GM23248 (cell line): Measurements from ENCODE around the gene MTCL1. TPM values are rescaled to one million over a fixed set of nuclear protein-coding genes. Genes with fewer than 3 reads are reported as not detected.

ENCODE experiments used
- DNase-seq: peaks from one replicate; pipeline ENCODE4 v3.0.0-alpha.2; 2015
- H2AFZ ChIP-seq: fragments of 200-600 bp; sonication (generic); 2 replicates; pipeline ENCODE4 v1.6.1; 2016; ENCODE audit warnings: antibody characterized with exemption
- H3F3A ChIP-seq: fragments of 200-600 bp; sonication (generic); 2 replicates; pipeline ENCODE4 v1.6.1; 2016; ENCODE audit warnings: mild to moderate bottlenecking, antibody characterized with exemption, mixed run types; ENCODE audit not compliant: insufficient read depth
- H3K27ac ChIP-seq: fragments of 200-600 bp; sonication (generic); 2 replicates; pipeline ENCODE4 v1.5.1; 2016; ENCODE audit warnings: mild to moderate bottlenecking
- H3K27me3 ChIP-seq: fragments of 200-600 bp; sonication (generic); replicated peaks from 2 replicates; pipeline ENCODE4 v1.6.1; 2016; ENCODE audit warnings: mild to moderate bottlenecking; ENCODE audit not compliant: insufficient read depth
- H3K36me3 ChIP-seq: fragments of 200-600 bp; sonication (generic); 2 replicates; pipeline ENCODE4 v1.6.1; 2016; ENCODE audit warnings: low read depth, mild to moderate bottlenecking
- H3K4me1 ChIP-seq: fragments of 200-600 bp; sonication (generic); 2 replicates; pipeline ENCODE4 v1.6.1; 2016; ENCODE audit warnings: mild to moderate bottlenecking; ENCODE audit not compliant: insufficient read depth
- H3K4me2 ChIP-seq: fragments of 200-600 bp; sonication (generic); one replicate; pipeline ENCODE4 v1.6.1; 2016; ENCODE audit warnings: mild to moderate bottlenecking; ENCODE audit not compliant: unreplicated experiment
- H3K4me3 ChIP-seq: fragments of 200-600 bp; sonication (generic); 2 replicates; pipeline ENCODE4 v1.5.1; 2016; ENCODE audit warnings: mild to moderate bottlenecking
- H3K79me2 ChIP-seq: fragments of 200-600 bp; sonication (generic); 2 replicates; pipeline ENCODE4 v1.6.1; 2016; ENCODE audit warnings: mild to moderate bottlenecking; ENCODE audit not compliant: insufficient read depth
- H3K9ac ChIP-seq: fragments of 200-600 bp; sonication (generic); 2 replicates; pipeline ENCODE4 v1.6.1; 2016; ENCODE audit warnings: mild to moderate bottlenecking
- H3K9me2 ChIP-seq: fragments of 200-600 bp; sonication (generic); 2 replicates; pipeline ENCODE4 v1.6.1; 2016; ENCODE audit warnings: mixed run types, mild to moderate bottlenecking, moderate library complexity; ENCODE audit not compliant: insufficient read depth
- H3K9me3 ChIP-seq: fragments of 200-600 bp; sonication (generic); one replicate; pipeline ENCODE4 v1.6.1; 2017; ENCODE audit warnings: low read depth
- H4K20me1 ChIP-seq: fragments of 200-600 bp; sonication (generic); 2 replicates; pipeline ENCODE4 v1.6.0; 2016; ENCODE audit not compliant: insufficient read depth
- EZH2 ChIP-seq: fragments of 200-600 bp; sonication (generic); IDR thresholded peaks from 2 replicates; pipeline ENCODE4 v1.6.1; 2018; ENCODE audit warnings: antibody characterized with exemption, mild to moderate bottlenecking; ENCODE audit not compliant: insufficient read depth, poor library complexity, severe bottlenecking
- EZH2phosphoT487 ChIP-seq: fragments of 200-600 bp; sonication (generic); IDR thresholded peaks from 2 replicates; pipeline ENCODE4 v1.6.1; 2018; ENCODE audit warnings: antibody characterized with exemption, moderate library complexity, mild to moderate bottlenecking, low read depth; ENCODE audit not compliant: insufficient read depth
- WGBS, 2 experiments: methylation state at CpG; one replicate each; pipeline ENCODE4 v1.1.6; 2015 to 2017; ENCODE audit warnings: low lambda C conversion rate in 2 of 2, low coverage in 1 of 2; ENCODE audit errors: missing lambda C conversion rate in 2 of 2; 5-methylcytosine and 5-hydroxymethylcytosine counted together
- in situ Hi-C: fragments of 300-500 bp; cut with MboI; formaldehyde crosslinking; loops from 2 replicates; pipeline ENCODE4 v1.15.0; 2020
- polyA plus RNA-seq: library from polyadenylated mRNA; unstranded; fragments of >200 nt; fragmentation: Nextera tagmentation; extraction: Ambion mirVana; gene quantifications from 2 replicates; pipeline ENCODE4 v1.2.1, GENCODE V29; 2016
- total RNA-seq: library from RNA; depleted of rRNA; stranded (reverse); fragments of >200 nt; shearing (Covaris generic); gene quantifications from 2 replicates; pipeline ENCODE4 v1.2.3, GENCODE V29; 2014

The MTCL1 gene
- total and polyA plus RNA-seq, 2 experiments from 2014 or later = 10.3 to 36.9 TPM

DNA sequence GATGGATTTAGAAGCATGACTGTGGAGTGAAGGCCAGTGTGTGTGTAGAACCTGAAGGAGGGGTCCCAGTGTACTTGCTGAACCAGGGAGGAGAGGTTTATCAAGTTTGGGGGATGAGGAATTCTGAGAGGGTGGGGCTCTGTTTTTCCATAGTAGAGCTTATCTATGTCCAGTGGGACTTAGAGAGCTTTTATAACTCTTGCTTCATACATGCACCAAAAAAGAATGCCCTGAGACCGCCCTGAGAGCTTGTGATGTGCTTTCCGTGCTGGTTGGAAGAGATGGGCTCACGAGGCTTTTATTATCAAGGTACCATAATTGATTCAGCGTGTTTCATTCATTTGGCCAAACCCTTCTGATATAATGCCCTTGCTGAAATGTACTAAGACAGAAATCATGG lies 100.2 kb downstream of the MTCL1 start:
- Histone ChIP-seq H3F3A (peaks cover 17% of the 10 kb centered on the region), H3K27me3 (no peaks in the 10 kb centered on the region), H3K36me3 (peaks cover 14% of the 10 kb centered on the region), H2AFZ (no peak overlapping the region), H3K9ac (no peak overlapping the region), H4K20me1 (no peaks in the 10 kb centered on the region), H3K27ac (no peak overlapping the region), H3K4me1 (peaks cover 22% of the 10 kb centered on the region), H3K9me3 (no peaks in the 10 kb centered on the region), H3K79me2 (0 out of 2 replicates have a peak, but pooled peaks cover 9% of the 10 kb centered on the region), H3K4me2 (no peak overlapping the region), H3K4me3 (no peak overlapping the region), H3K9me2 (no peaks in the 10 kb centered on the region)
- no peak for DNase-seq
- no peak for TF ChIP-seq EZH2
- no peak for TF ChIP-seq EZH2phosphoT487
- WGBS, 2 experiments = 76 to 80% methylated on average over 4 of the region's 4 CpGs
- in situ Hi-C loops = no loop called here

DNA sequence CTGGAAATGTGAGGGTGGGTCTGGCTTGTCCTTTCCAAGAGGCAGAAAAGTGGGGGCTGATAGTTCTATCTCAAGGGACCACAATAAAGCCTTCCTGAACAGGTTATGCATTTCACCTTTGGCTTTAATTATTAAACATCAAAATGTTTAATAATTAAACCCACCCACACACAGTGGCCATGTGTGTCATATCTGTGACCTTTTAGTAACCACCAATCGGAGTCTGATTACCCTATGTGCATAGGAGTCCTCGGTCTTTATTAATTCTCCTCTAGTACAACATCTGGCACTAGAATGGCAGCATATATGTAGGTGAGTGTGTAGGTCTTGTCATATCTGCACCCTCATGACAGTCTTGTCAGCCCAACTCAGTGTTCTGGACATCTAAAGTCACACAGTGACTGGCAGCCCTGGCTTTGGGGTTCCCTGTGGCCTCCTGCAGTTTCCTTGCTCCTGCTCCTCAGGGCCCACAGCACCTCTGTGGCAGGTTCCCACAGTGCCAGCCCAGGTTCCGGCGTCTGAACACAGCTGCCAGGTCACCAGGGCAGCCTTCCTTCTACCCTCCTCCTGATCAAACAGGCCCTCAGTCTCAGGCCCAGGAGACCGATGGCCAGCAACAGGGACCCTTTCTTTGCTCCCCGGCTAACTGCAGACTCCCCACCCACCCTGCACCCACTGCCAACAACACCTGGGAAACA lies 100.9 kb downstream of the MTCL1 start:
- in situ Hi-C loops = no loop called here
- no peak for DNase-seq
- TF ChIP-seq EZH2phosphoT487 (no peak), EZH2 (no peak)

DNA sequence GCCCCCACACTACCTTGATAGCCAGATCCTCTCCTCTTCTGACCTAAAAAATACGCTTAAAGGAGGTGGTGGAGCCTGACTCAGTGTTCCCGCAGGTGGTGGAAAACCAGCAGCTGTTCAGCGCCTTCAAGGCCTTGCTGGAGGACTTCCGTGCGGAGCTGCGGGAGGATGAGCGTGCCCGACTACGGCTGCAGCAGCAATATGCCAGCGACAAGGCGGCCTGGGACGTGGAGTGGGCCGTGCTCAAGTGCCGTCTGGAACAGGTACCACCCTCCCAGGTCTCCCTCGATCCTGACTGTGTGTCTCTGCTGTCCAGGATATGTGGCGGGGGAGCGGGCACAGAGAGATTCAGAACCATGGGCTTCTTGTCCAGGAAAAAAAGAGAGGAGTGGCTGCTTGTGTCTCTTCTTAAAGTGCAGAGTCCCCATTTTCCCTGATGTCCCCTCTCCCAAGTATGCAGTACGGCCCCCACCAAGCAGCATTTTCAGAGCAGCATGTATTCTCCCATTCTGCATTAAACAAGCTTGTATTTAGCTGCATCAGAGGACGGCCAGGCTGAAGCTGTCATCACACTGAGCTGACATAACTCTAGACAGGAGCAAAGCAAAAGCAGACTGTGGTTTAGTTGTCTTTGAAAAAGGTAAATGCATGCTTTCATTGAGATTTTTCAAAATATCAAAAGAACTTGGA lies 101.6 kb downstream of the MTCL1 start:
- Histone ChIP-seq H3K9me2 (no peaks in the 10 kb centered on the region), H3K9ac (no peak overlapping the region), H3K27me3 (no peaks in the 10 kb centered on the region), H3K79me2 (0 out of 2 replicates have a peak, but pooled peaks cover 9% of the 10 kb centered on the region), H2AFZ (no peak overlapping the region), H3K4me2 (no peak overlapping the region), H4K20me1 (no peaks in the 10 kb centered on the region), H3K4me3 (no peak overlapping the region), H3K36me3 (peaks cover 25% of the 10 kb centered on the region), H3K27ac (no peak overlapping the region), H3K4me1 (peaks cover 9% of the 10 kb centered on the region), H3F3A (peaks cover 17% of the 10 kb centered on the region; the same call in 1 of the 2 replicates), H3K9me3 (no peaks in the 10 kb centered on the region)
- WGBS, 2 experiments = 95% methylated on average over 19 of the region's 19 CpGs
- no peak for DNase-seq
- in situ Hi-C loops = no loop called here
- TF ChIP-seq EZH2phosphoT487 (no peak), EZH2 (no peak)

More for the DNA sequence above, 100.9 kb downstream of the MTCL1 start:
- Histone ChIP-seq H3K9me2 (no peaks in the 10 kb centered on the region), H3K79me2 (0 out of 2 replicates have a peak, but pooled peaks cover 9% of the 10 kb centered on the region), H3K9ac (no peak overlapping the region), H3K9me3 (no peaks in the 10 kb centered on the region), H3K4me2 (no peak overlapping the region), H3K27ac (no peak overlapping the region), H3F3A (peaks cover 19% of the 10 kb centered on the region), H3K27me3 (no peaks in the 10 kb centered on the region), H3K4me1 (peaks cover 16% of the 10 kb centered on the region), H2AFZ (no peak overlapping the region), H4K20me1 (no peaks in the 10 kb centered on the region), H3K4me3 (no peak overlapping the region), H3K36me3 (peaks cover 20% of the 10 kb centered on the region)
- WGBS, 2 experiments = 97 to 100% methylated on average over 5 to 6 of the region's 6 CpGs

DNA sequence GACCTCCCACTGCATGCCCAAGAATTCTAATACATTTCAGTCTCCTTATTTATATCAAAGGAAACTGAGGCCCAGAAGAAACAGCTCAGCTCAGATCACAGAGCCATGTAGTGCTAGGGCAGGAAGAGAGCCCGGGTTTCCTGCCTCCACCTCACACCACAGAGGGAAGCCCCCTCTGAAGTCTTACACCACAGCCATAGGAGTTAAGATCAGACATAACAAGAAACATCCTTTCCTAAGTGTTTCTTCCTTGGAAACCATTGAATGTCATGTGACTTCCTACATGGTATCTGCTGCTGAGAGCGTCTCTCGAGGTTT lies 102.1 kb downstream of the MTCL1 start:
- Histone ChIP-seq H3K9me3 (no peaks in the 10 kb centered on the region), H3K4me1 (peaks cover 7% of the 10 kb centered on the region), H3F3A (peaks cover 17% of the 10 kb centered on the region; the same call in 1 of the 2 replicates), H3K9ac (no peak overlapping the region), H2AFZ (no peak overlapping the region), H3K4me2 (no peak overlapping the region), H3K27ac (no peak overlapping the region), H3K27me3 (no peaks in the 10 kb centered on the region), H3K36me3 (peaks cover 30% of the 10 kb centered on the region), H4K20me1 (no peaks in the 10 kb centered on the region), H3K4me3 (no peak overlapping the region), H3K9me2 (no peaks in the 10 kb centered on the region), H3K79me2 (0 out of 2 replicates have a peak, but pooled peaks cover 9% of the 10 kb centered on the region)
- in situ Hi-C loops = no loop called here
- no peak for DNase-seq
- TF ChIP-seq EZH2 = no peak
- WGBS, 2 experiments = 78 to 87% methylated on average over 3 of the region's 3 CpGs
